Mesendoderm (in vitro differentiated cells): ENCODE measurements around the gene FAM13B.

Source experiments
- DNase-seq: peaks from one replicate; pipeline ENCODE4 v3.0.0; 2013
- H2AK5ac ChIP-seq: 2 replicates; pipeline ENCODE4 v1.6.1; 2013; ENCODE audit warnings: low read length, inconsistent platforms
- H2BK120ac ChIP-seq: 2 replicates; pipeline ENCODE4 v1.6.1; 2013; ENCODE audit warnings: low read depth, mild to moderate bottlenecking, low read length, moderate library complexity, mixed read lengths
- H2BK15ac ChIP-seq: replicated peaks from 2 replicates; pipeline ENCODE4 v1.6.1; 2013; ENCODE audit warnings: low read depth, mild to moderate bottlenecking, moderate library complexity
- H2BK5ac ChIP-seq: 2 replicates; pipeline ENCODE4 v1.6.1; 2013; ENCODE audit warnings: low read length, inconsistent platforms
- H3K18ac ChIP-seq: 2 replicates; pipeline ENCODE4 v1.6.1; 2013; ENCODE audit warnings: mild to moderate bottlenecking, low read length, mixed read lengths
- H3K23ac ChIP-seq: one replicate; pipeline ENCODE4 v1.6.1; 2013; ENCODE audit warnings: low read length
- H3K27ac ChIP-seq: 2 replicates; pipeline ENCODE4 v1.5.1; 2013; ENCODE audit warnings: low read depth, mild to moderate bottlenecking, inconsistent platforms, low read length, moderate library complexity
- H3K27me3 ChIP-seq: 2 replicates; pipeline ENCODE4 v1.6.1; 2013; ENCODE audit warnings: low read length, control low read depth, mild to moderate bottlenecking, inconsistent platforms; ENCODE audit not compliant: insufficient read depth, poor library complexity
- H3K36me3 ChIP-seq: 2 replicates; pipeline ENCODE4 v1.6.1; 2013; ENCODE audit warnings: low read length, inconsistent platforms; ENCODE audit not compliant: control insufficient read depth, insufficient read depth
- H3K4ac ChIP-seq: one replicate; pipeline ENCODE4 v1.6.1; 2013; ENCODE audit warnings: low read depth, mild to moderate bottlenecking, low read length, moderate library complexity
- H3K4me1 ChIP-seq: 2 replicates; pipeline ENCODE4 v1.6.1; 2013; ENCODE audit warnings: low read depth, low read length, inconsistent platforms; ENCODE audit not compliant: control insufficient read depth
- H3K4me2 ChIP-seq: 2 replicates; pipeline ENCODE4 v1.6.1; 2013; ENCODE audit warnings: low read length
- H3K4me3 ChIP-seq: 2 replicates; pipeline ENCODE4 v1.5.1; 2013; ENCODE audit warnings: mild to moderate bottlenecking, low read length
- H3K56ac ChIP-seq: one replicate; pipeline ENCODE4 v1.6.1; 2013; ENCODE audit warnings: low read length
- H3K79me1 ChIP-seq: 2 replicates; pipeline ENCODE4 v1.6.1; 2013; ENCODE audit warnings: low read length, inconsistent platforms
- H3K79me2 ChIP-seq: 2 replicates; pipeline ENCODE4 v1.6.1; 2013; ENCODE audit warnings: mild to moderate bottlenecking, low read length; ENCODE audit not compliant: control insufficient read depth, insufficient read depth
- H3K9ac ChIP-seq: 2 replicates; pipeline ENCODE4 v1.6.1; 2013; ENCODE audit warnings: low read length, inconsistent platforms
- H4K5ac ChIP-seq: one replicate; pipeline ENCODE4 v1.6.1; 2013; ENCODE audit warnings: low read length
- H4K8ac ChIP-seq: one replicate; pipeline ENCODE4 v1.6.1; 2013; ENCODE audit warnings: low read depth, mild to moderate bottlenecking, control low read depth, low read length, moderate library complexity
- WGBS: extraction: QIAGEN DNeasy Blood & Tissue Kit; methylation state at CpG from one replicate; pipeline ENCODE4 v1.1.7; 2013; ENCODE audit warnings: low lambda C conversion rate, missing lambda C conversion rate; ENCODE audit not compliant: insufficient coverage; ENCODE audit errors: extremely low coverage; 5-methylcytosine and 5-hydroxymethylcytosine counted together

The FAM13B gene

GRCh38 chr5:138068742-138069600 lies 36.1 kb upstream of the FAM13B start:
- Histone ChIP-seq H4K8ac (no peak overlapping the region), H3K27me3 (no peaks in the 10 kb centered on the region), H3K4me3 (no peak overlapping the region), H3K79me1 (no peaks in the 10 kb centered on the region), H3K79me2 (no peaks in the 10 kb centered on the region), H4K5ac (no peak overlapping the region), H3K9ac (no peak overlapping the region), H3K27ac (no peak overlapping the region), H3K36me3 (no peaks in the 10 kb centered on the region), H3K18ac (no peak overlapping the region), H2BK5ac (no peak overlapping the region), H2BK120ac (no peak overlapping the region), H2AK5ac (no peak overlapping the region), H3K4ac (no peak overlapping the region), H3K4me1 (no peaks in the 10 kb centered on the region), H3K56ac (no peak overlapping the region), H3K4me2 (no peak overlapping the region), H2BK15ac (no peak overlapping the region), H3K23ac (no peak overlapping the region)
- peak; percentile 75 for DNase-seq
- no CpG with 5 or more reads among the region's 6 CpGs for WGBS

DNA sequence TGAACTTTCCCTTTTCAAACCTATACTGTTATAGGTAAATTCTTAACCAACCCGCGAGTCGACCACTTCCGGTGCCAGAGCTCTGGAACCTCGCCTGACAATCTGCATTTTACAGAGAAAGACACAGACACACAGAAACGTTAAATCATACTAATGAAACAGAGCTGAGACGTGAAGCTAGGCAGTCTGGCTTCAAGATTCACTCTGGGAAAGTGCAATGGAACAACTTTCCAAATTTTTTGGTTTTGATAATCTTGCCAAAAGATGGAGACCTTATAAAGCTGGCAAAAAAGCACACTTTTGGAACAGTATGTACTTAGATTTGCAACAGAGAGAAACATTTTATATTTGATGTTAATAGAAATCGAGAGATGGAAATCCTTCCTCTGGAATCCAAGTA lies 35.1 kb upstream of the FAM13B start:
- Histone ChIP-seq H3K9ac (no peak overlapping the region), H3K18ac (no peak overlapping the region), H3K79me2 (no peaks in the 10 kb centered on the region), H4K5ac (no peak overlapping the region), H3K27me3 (no peaks in the 10 kb centered on the region), H3K4ac (no peak overlapping the region), H3K23ac (no peak overlapping the region), H4K8ac (no peak overlapping the region), H3K27ac (no peak overlapping the region), H3K4me1 (no peaks in the 10 kb centered on the region), H3K56ac (no peak overlapping the region), H2BK15ac (no peak overlapping the region), H2AK5ac (no peak overlapping the region), H3K36me3 (no peaks in the 10 kb centered on the region), H3K79me1 (no peaks in the 10 kb centered on the region), H2BK120ac (no peak overlapping the region), H2BK5ac (no peak overlapping the region), H3K4me2 (no peak overlapping the region), H3K4me3 (no peak overlapping the region)
- DNase-seq: no peak
- no CpG with 5 or more reads among the region's 8 CpGs for WGBS

- no peak overlapping the region for H2BK120ac ChIP-seq
- no peaks in the 10 kb centered on the region for H3K79me2 ChIP-seq
- H3K27me3 ChIP-seq: no peaks in the 10 kb centered on the region
- WGBS: no CpG with 5 or more reads among the region's 5 CpGs
- H3K27ac ChIP-seq: no peak overlapping the region
- H3K79me1 ChIP-seq: no peaks in the 10 kb centered on the region
- no peak overlapping the region for H2BK15ac ChIP-seq
- no peak overlapping the region for H3K18ac ChIP-seq
- H4K5ac ChIP-seq: no peak overlapping the region
- no peak overlapping the region for H3K4me3 ChIP-seq
- no peak overlapping the region for H2BK5ac ChIP-seq
- H3K4me1 ChIP-seq: no peaks in the 10 kb centered on the region
- no peak overlapping the region for H3K4me2 ChIP-seq
- no peak overlapping the region for H3K23ac ChIP-seq
- H3K4ac ChIP-seq: no peak overlapping the region
- peak; percentile 51 for DNase-seq
- no peak overlapping the region for H3K56ac ChIP-seq
- no peak overlapping the region for H2AK5ac ChIP-seq
- no peak overlapping the region for H4K8ac ChIP-seq
- H3K9ac ChIP-seq: no peak overlapping the region
- no peaks in the 10 kb centered on the region for H3K36me3 ChIP-seq
Observed at GRCh38 chr5:138065102-138065501, 32.2 kb upstream of the FAM13B start.

GRCh38 chr5:138064526-138064925 lies 31.6 kb upstream of the FAM13B start:
- Histone ChIP-seq H2BK120ac (no peak overlapping the region), H3K23ac (no peak overlapping the region), H3K4me1 (no peaks in the 10 kb centered on the region), H4K5ac (no peak overlapping the region), H3K36me3 (no peaks in the 10 kb centered on the region), H2BK5ac (no peak overlapping the region), H3K4me2 (no peak overlapping the region), H3K27ac (no peak overlapping the region), H4K8ac (no peak overlapping the region), H3K9ac (no peak overlapping the region), H3K27me3 (no peaks in the 10 kb centered on the region), H2BK15ac (no peak overlapping the region), H3K4ac (no peak overlapping the region), H3K4me3 (no peak overlapping the region), H3K56ac (no peak overlapping the region), H3K79me1 (no peaks in the 10 kb centered on the region), H2AK5ac (no peak overlapping the region), H3K18ac (no peak overlapping the region), H3K79me2 (no peaks in the 10 kb centered on the region)
- peak; percentile 20 for DNase-seq

- no peak overlapping the region for H3K4me3 ChIP-seq
- DNase-seq: peak; percentile 32
- WGBS: no CpG with 5 or more reads among the region's 13 CpGs
Observed at GRCh38 chr5:138054847-138055558, 22.1 kb upstream of the FAM13B start.

More at GRCh38 chr5:138054847-138055558, 22.1 kb upstream of the FAM13B start:
- Histone ChIP-seq H3K79me1 (no peaks in the 10 kb centered on the region), H3K27ac (no peak overlapping the region), H3K18ac (no peak overlapping the region), H3K27me3 (no peaks in the 10 kb centered on the region), H4K5ac (no peak overlapping the region), H3K4me2 (no peak overlapping the region), H2BK120ac (no peak overlapping the region), H2BK15ac (no peak overlapping the region), H3K4me1 (no peaks in the 10 kb centered on the region), H4K8ac (no peak overlapping the region), H2BK5ac (no peak overlapping the region), H3K36me3 (no peaks in the 10 kb centered on the region), H3K79me2 (no peaks in the 10 kb centered on the region), H3K9ac (no peak overlapping the region), H3K4ac (no peak overlapping the region), H3K23ac (no peak overlapping the region), H3K56ac (no peak overlapping the region), H2AK5ac (no peak overlapping the region)
